ENCODE data around the gene TAF12. TPM values are rescaled to one million over a fixed set of nuclear protein-coding genes. Genes with fewer than 3 reads are reported as not detected.
"Not testable (repeated sequence)": the region's sequence is repeated elsewhere in the genome, so short reads cannot be mapped to it uniquely, and the experiment has no call there.

TAF12 gene
- total RNA-seq, 1 experiment from 2014 or later = 29.7 TPM

DNA sequence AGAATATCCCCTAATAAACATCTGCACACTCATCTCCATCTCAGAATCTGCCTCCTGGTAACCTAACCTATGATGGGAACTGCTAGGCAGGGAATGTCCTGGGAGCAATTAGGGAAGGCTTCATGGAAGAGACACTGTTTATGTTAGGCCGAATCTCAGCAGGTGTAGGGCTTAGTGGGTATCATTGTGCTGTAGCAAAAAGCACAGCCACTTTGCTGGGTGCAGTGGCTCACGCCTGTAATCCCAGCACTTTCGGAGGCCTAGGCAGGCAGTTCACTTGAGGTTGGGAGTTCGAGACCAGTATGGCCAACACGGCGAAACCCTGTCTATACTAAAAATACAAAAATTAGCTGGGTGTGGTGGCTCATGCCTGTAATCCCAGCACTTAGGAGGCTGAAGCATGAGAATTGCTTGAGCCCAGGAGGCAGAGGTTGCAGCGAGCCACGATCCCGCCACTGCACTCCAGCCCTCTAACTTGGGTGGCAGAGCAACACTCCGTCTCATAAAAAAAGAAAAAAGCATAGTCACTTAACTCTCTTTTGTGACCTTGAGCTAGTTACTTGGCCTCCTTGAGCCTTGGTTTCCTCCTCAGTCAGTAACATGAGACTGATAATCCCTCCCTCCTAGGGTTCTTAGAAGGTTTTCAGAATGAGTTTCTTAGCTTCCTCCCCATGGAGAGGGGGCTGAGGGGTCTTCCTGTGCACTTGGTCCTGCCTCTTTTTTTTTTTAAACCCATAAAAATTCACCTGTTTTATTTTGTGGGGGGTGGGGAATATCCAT is 47.3 kb downstream of the TAF12 start:
- no peaks in the 10 kb centered on the region for H3K27me3 Mint-ChIP-seq (ENCODE audit: insufficient read depth, unreplicated experiment)
- ChIA-PET CTCF (interaction anchor here (0.6 to 1.0 kb wide), 3 partner anchors 10 to 236 kb away, joined by 3 read pairs; no protein-coding TSS in a partner anchor), POLR2A (interaction anchor here (0.5 to 5.7 kb wide), 5 partner anchors 13 to 256 kb away, joined by 3 to 64 read pairs (median 3); partner anchors contain the start of gene YTHDF2)
- no peak overlapping the region for H3K4me3 Mint-ChIP-seq (ENCODE audit: unreplicated experiment)
- DNase-seq (ENCODE audit: unreplicated experiment) = no peak
- peak overlapping the region; percentile 71 for H3K27ac Mint-ChIP-seq (ENCODE audit: low read depth, unreplicated experiment)
- TF ChIP-seq, protein P1, sequence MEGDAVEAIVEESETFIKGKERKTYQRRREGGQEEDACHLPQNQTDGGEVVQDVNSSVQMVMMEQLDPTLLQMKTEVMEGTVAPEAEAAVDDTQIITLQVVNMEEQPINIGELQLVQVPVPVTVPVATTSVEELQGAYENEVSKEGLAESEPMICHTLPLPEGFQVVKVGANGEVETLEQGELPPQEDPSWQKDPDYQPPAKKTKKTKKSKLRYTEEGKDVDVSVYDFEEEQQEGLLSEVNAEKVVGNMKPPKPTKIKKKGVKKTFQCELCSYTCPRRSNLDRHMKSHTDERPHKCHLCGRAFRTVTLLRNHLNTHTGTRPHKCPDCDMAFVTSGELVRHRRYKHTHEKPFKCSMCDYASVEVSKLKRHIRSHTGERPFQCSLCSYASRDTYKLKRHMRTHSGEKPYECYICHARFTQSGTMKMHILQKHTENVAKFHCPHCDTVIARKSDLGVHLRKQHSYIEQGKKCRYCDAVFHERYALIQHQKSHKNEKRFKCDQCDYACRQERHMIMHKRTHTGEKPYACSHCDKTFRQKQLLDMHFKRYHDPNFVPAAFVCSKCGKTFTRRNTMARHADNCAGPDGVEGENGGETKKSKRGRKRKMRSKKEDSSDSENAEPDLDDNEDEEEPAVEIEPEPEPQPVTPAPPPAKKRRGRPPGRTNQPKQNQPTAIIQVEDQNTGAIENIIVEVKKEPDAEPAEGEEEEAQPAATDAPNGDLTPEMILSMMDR (IDR thresholded peaks at IDR 0.05; ENCODE audit: unreplicated experiment) = no peak
- intact Hi-C loops (cut with micrococcal nuclease) = no loop called here
- BruUV-seq (replicated peaks) = no TSS peak
- peaks cover 6% of the 10 kb centered on the region for H3K36me3 Mint-ChIP-seq (ENCODE audit: insufficient read depth, unreplicated experiment)
- H3K4me1 Mint-ChIP-seq (ENCODE audit: insufficient read depth, unreplicated experiment) = peaks cover 12% of the 10 kb centered on the region
- H3K9me3 Mint-ChIP-seq (ENCODE audit: unreplicated experiment) = no peaks in the 10 kb centered on the region

DNA sequence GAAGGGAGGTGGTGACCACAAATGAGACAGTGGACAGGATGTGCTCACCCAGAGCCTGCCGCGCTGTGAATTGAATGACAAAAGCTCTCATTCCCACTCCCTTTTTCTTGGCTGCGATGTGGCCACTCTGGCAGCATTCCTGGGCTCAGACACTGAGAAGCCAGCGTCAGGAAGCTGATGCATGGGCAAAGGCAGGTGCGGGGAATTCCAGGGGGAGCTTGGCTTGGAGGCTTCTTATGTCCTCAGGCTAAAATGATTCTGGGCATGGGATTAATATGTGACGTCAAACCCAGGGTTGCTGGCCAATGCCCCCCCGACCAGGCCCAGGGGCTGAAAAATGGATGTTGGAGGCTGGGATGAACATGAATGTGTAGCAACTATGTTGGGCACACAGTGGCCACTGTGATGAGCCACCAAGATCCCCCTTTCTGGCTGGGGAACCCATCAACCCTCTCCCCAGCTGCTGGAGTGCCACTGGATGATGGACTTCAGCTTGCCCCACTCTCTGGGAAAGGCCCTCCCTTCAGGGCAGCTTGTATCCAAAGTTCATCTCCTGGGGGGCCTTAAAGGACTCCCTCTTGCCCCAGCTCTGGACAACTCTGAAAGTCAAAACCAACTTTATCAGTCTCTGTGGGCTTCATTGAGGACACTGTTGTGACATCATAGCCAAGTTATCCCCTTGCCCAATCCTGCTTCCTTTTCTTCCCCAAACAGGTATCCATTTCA is 48.0 kb downstream of the TAF12 start:
- Mint-ChIP-seq H3K4me1 (ENCODE audit: insufficient read depth, unreplicated experiment) (peaks cover 12% of the 10 kb centered on the region), H3K27ac (ENCODE audit: low read depth, unreplicated experiment) (peak overlapping the region; percentile 71)
- H3K9me3 Mint-ChIP-seq (ENCODE audit: unreplicated experiment); intact Hi-C loops (cut with micrococcal nuclease); BruUV-seq (replicated peaks); H3K27me3 Mint-ChIP-seq (ENCODE audit: insufficient read depth, unreplicated experiment); H3K4me3 Mint-ChIP-seq (ENCODE audit: unreplicated experiment); H3K36me3 Mint-ChIP-seq (ENCODE audit: insufficient read depth, unreplicated experiment): not testable (repeated sequence)
- CTCF ChIA-PET = interaction anchor here (1.0 kb wide), 1 partner anchor 9 kb away, joined by 3 read pairs; no protein-coding TSS in a partner anchor
- POLR2A ChIA-PET = interaction anchor here (0.6 to 5.7 kb wide), 4 partner anchors 9 to 256 kb away, joined by 3 to 64 read pairs (median 3); no protein-coding TSS in a partner anchor
- peak; percentile 95 for DNase-seq (ENCODE audit: unreplicated experiment)

DNA sequence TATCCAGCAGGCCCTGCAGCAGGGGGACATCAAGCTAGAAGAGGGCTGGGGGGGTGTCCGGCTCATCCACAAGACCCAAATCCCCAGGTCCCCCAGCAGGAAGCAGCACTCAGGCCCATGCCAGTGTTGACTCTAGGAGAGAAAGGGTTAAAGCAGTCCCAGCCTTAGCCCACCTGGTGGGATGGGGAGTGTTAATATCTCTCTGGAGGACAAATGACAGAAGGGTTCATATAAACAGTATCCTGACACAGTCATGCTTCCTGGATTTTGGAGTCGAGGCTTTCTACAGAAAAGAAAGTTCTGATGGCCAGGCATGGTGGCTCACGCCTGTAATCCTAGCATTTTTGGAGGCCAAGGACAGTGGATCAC is 48.9 kb downstream of the TAF12 start:
- H3K4me3 Mint-ChIP-seq (ENCODE audit: unreplicated experiment); H3K36me3 Mint-ChIP-seq (ENCODE audit: insufficient read depth, unreplicated experiment); BruUV-seq (replicated peaks); intact Hi-C loops (cut with micrococcal nuclease); DNase-seq (ENCODE audit: unreplicated experiment); H3K27me3 Mint-ChIP-seq (ENCODE audit: insufficient read depth, unreplicated experiment); H3K9me3 Mint-ChIP-seq (ENCODE audit: unreplicated experiment): not testable (repeated sequence)
- H3K4me1 Mint-ChIP-seq (ENCODE audit: insufficient read depth, unreplicated experiment) = peaks cover 12% of the 10 kb centered on the region
- H3K27ac Mint-ChIP-seq (ENCODE audit: low read depth, unreplicated experiment) = peak overlapping the region; percentile 71
- ChIA-PET CTCF (interaction anchor here (0.6 to 1.0 kb wide), 2 partner anchors 9 to 152 kb away, joined by 3 read pairs; no protein-coding TSS in a partner anchor), POLR2A (interaction anchor here (0.7 to 5.7 kb wide), 2 partner anchors 13 to 75 kb away, joined by 3 to 64 read pairs; no protein-coding TSS in a partner anchor)

DNA sequence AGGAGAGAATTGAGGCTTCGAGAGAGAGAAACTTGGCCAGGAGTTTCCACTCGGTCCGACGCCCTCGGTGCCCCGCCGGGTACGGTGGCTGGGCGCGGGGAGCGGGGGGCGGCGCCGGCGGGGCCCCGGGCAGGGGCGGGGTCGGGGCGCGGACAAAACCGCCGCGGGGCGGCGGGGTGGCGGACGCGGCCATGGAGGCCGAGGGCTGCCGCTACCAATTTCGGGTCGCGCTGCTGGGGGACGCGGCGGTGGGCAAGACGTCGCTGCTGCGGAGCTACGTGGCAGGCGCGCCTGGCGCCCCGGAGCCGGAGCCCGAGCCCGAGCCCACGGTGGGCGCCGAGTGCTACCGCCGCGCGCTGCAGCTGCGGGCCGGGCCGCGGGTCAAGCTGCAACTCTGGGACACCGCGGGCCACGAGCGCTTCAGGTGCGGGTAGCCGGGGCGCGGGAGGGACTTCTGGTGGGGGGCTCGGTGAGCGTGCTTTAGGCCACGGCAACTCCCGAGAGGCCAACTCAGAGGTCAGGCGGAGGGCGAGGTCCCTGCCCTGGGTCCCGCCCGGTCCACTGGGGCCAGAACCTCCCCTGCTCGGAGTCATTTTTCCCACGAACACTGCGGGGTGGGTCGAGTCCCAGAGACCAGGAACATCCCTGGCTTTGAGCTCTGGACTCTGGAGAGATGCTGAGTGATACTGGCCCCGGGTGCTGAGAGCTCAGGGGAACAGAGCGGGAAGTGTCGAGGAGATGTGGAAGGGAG is 50.4 kb downstream of the TAF12 start:
- H3K27ac Mint-ChIP-seq (ENCODE audit: low read depth, unreplicated experiment) = no peak overlapping the region

More for the DNA sequence above, 50.4 kb downstream of the TAF12 start:
- DNase-seq (ENCODE audit: unreplicated experiment) = no peak
- H3K36me3 Mint-ChIP-seq (ENCODE audit: insufficient read depth, unreplicated experiment) = no peaks in the 10 kb centered on the region
- ChIA-PET CTCF (interaction anchor here (0.6 kb wide), 1 partner anchor 10 kb away, joined by 3 read pairs; no protein-coding TSS in a partner anchor), POLR2A (no interaction called here)
- H3K4me1 Mint-ChIP-seq (ENCODE audit: insufficient read depth, unreplicated experiment) = peaks cover 12% of the 10 kb centered on the region
- no TSS peak for BruUV-seq (replicated peaks)
- no peak overlapping the region for H3K4me3 Mint-ChIP-seq (ENCODE audit: unreplicated experiment)
- intact Hi-C loops (cut with micrococcal nuclease) = no loop called here
- no peaks in the 10 kb centered on the region for H3K27me3 Mint-ChIP-seq (ENCODE audit: insufficient read depth, unreplicated experiment)
- TF ChIP-seq, protein P1 (IDR thresholded peaks at IDR 0.05; ENCODE audit: unreplicated experiment) = no peak
- no peaks in the 10 kb centered on the region for H3K9me3 Mint-ChIP-seq (ENCODE audit: unreplicated experiment)

Data from MCF 10A (cell line).